IMR-90 (cell line): Measurements from ENCODE around the gene ELF5.
A peak's percentile ranks its signal among the peaks of the same experiment; 100 is the strongest.

Experiments used
- BHLHE40 ChIP-seq: fragments of 150-350 bp; IDR thresholded peaks from 2 replicates; pipeline ENCODE4 v1.6.1; 2016; ENCODE audit warnings: mild to moderate bottlenecking, low read depth, low read length
- CHD1 ChIP-seq: IDR thresholded peaks from 2 replicates; pipeline ENCODE4 v1.6.1; 2012; ENCODE audit warnings: low read depth, low read length, improper control_type of control experiment
- CTCF ChIP-seq: conservative IDR thresholded peaks from 2 replicates; pipeline ENCODE4 v1.5.1; 2012; ENCODE audit warnings: mild to moderate bottlenecking, low read depth, low read length, improper control_type of control experiment
- MAFK ChIP-seq: IDR thresholded peaks from 2 replicates; pipeline ENCODE4 v1.6.1; 2012; ENCODE audit warnings: low read depth, low read length, improper control_type of control experiment
- POLR2A ChIP-seq: IDR thresholded peaks from 2 replicates; pipeline ENCODE4 v1.6.1; 2012; ENCODE audit warnings: mild to moderate bottlenecking, low read depth, low read length
- RAD21 ChIP-seq: IDR thresholded peaks from 2 replicates; pipeline ENCODE4 v1.6.1; 2012; ENCODE audit warnings: low read length, improper control_type of control experiment
- SMC3 ChIP-seq: fragments of 150-350 bp; IDR thresholded peaks from 2 replicates; pipeline ENCODE4 v1.6.1; 2016; ENCODE audit warnings: low read depth, mild to moderate bottlenecking, antibody characterized with exemption, low read length, moderate library complexity
- USF2 ChIP-seq: fragments of 150-350 bp; IDR thresholded peaks from 2 replicates; pipeline ENCODE4 v1.6.1; 2017; ENCODE audit warnings: mild to moderate bottlenecking, antibody characterized with exemption, low read length, low read depth

GRCh38 chr11:34438529-34439507 is 74.8 kb downstream of the ELF5 start, which contains the start of gene CAT:
- TF ChIP-seq CTCF (no peak), POLR2A (0 out of 2 replicates have a peak, but pooled peaks have one; percentile 45), SMC3 (no peak), RAD21 (no peak), BHLHE40 (0 out of 2 replicates have a peak, but pooled peaks have one; percentile 29), MAFK (no peak), USF2 (no peak), CHD1 (no peak)
